ENCODE results near the gene SDC3. TPM values are rescaled to one million over a fixed set of nuclear protein-coding genes. Genes with fewer than 3 reads are reported as not detected.
A peak's percentile ranks its signal among the peaks of the same experiment; 100 is the strongest.
"Not testable (repeated sequence)": the region's sequence is repeated elsewhere in the genome, so short reads cannot be mapped to it uniquely, and the experiment has no call there.

SDC3 gene
- total and polyA plus RNA-seq, 9 donors, result 21.9 to 65.8 (median 43.7) TPM

- H3K27me3 ChIP-seq (ENCODE audit: control insufficient read depth, insufficient read depth, low read length); H3K9me3 ChIP-seq (replicated peaks; ENCODE audit: control insufficient read depth, low read depth, low read length); H3K4me3 ChIP-seq (ENCODE audit: low read length); H3K4me1 ChIP-seq (ENCODE audit: control insufficient read depth, insufficient read depth, low read length); DNase-seq; H3K27ac ChIP-seq (ENCODE audit: low read length): not testable (repeated sequence)
- no CpG with 5 or more reads among the region's 5 CpGs for WGBS (ENCODE audit: insufficient coverage)
- peaks cover 63% of the 10 kb centered on the region for H3K36me3 ChIP-seq (ENCODE audit: control insufficient read depth, insufficient read depth, low read length)
Observed at GRCh38 chr1:30948813-30949486, 40.4 kb upstream of the SDC3 start.

- Histone ChIP-seq H3K4me1 (ENCODE audit: control insufficient read depth, insufficient read depth, low read length) (no peaks in the 10 kb centered on the region), H3K27ac (ENCODE audit: low read length) (no peak overlapping the region), H3K36me3 (ENCODE audit: control insufficient read depth, insufficient read depth, low read length) (peaks cover 60% of the 10 kb centered on the region), H3K9me3 (replicated peaks; ENCODE audit: control insufficient read depth, low read depth, low read length) (no peaks in the 10 kb centered on the region), H3K4me3 (ENCODE audit: low read length) (no peak overlapping the region), H3K27me3 (ENCODE audit: control insufficient read depth, insufficient read depth, low read length) (no peaks in the 10 kb centered on the region)
- no peak for DNase-seq
- WGBS (ENCODE audit: insufficient coverage), result no CpG with 5 or more reads among the region's 3 CpGs
Observed at GRCh38 chr1:30948278-30948677, 39.7 kb upstream of the SDC3 start.

GRCh38 chr1:30947212-30947611 is 38.7 kb upstream of the SDC3 start:
- no peaks in the 10 kb centered on the region for H3K27me3 ChIP-seq (ENCODE audit: control insufficient read depth, insufficient read depth, low read length)
- no peak overlapping the region for H3K4me3 ChIP-seq (ENCODE audit: low read length)
- no peak for DNase-seq
- H3K36me3 ChIP-seq (ENCODE audit: control insufficient read depth, insufficient read depth, low read length), result peaks cover 59% of the 10 kb centered on the region
- H3K4me1 ChIP-seq (ENCODE audit: control insufficient read depth, insufficient read depth, low read length), result no peaks in the 10 kb centered on the region
- H3K27ac ChIP-seq (ENCODE audit: low read length), result no peak overlapping the region
- H3K9me3 ChIP-seq (replicated peaks; ENCODE audit: control insufficient read depth, low read depth, low read length), result no peaks in the 10 kb centered on the region

- peak; percentile 19 for DNase-seq
- Histone ChIP-seq H3K36me3 (ENCODE audit: control insufficient read depth, insufficient read depth, low read length) (peaks cover 56% of the 10 kb centered on the region), H3K27ac (ENCODE audit: low read length) (no peak overlapping the region), H3K4me1 (ENCODE audit: control insufficient read depth, insufficient read depth, low read length) (no peaks in the 10 kb centered on the region), H3K27me3 (ENCODE audit: control insufficient read depth, insufficient read depth, low read length) (no peaks in the 10 kb centered on the region), H3K4me3 (ENCODE audit: low read length) (no peak overlapping the region), H3K9me3 (replicated peaks; ENCODE audit: control insufficient read depth, low read depth, low read length) (no peaks in the 10 kb centered on the region)
- 100% methylated on average over 1 of the region's 7 CpGs for WGBS (ENCODE audit: insufficient coverage)
Observed at GRCh38 chr1:30942326-30942963, 33.9 kb upstream of the SDC3 start.

GRCh38 chr1:30940541-30940940 is 32.0 kb upstream of the SDC3 start:
- Histone ChIP-seq H3K36me3 (ENCODE audit: control insufficient read depth, insufficient read depth, low read length) (peaks cover 61% of the 10 kb centered on the region), H3K27ac (ENCODE audit: low read length) (no peak overlapping the region), H3K4me1 (ENCODE audit: control insufficient read depth, insufficient read depth, low read length) (no peaks in the 10 kb centered on the region), H3K9me3 (replicated peaks; ENCODE audit: control insufficient read depth, low read depth, low read length) (no peaks in the 10 kb centered on the region), H3K27me3 (ENCODE audit: control insufficient read depth, insufficient read depth, low read length) (no peaks in the 10 kb centered on the region), H3K4me3 (ENCODE audit: low read length) (no peak overlapping the region)
- no peak for DNase-seq

- Histone ChIP-seq H3K27ac (ENCODE audit: low read length) (no peak overlapping the region), H3K27me3 (ENCODE audit: control insufficient read depth, insufficient read depth, low read length) (no peaks in the 10 kb centered on the region), H3K9me3 (replicated peaks; ENCODE audit: control insufficient read depth, low read depth, low read length) (no peaks in the 10 kb centered on the region), H3K4me3 (ENCODE audit: low read length) (no peak overlapping the region), H3K36me3 (ENCODE audit: control insufficient read depth, insufficient read depth, low read length) (peaks cover 64% of the 10 kb centered on the region), H3K4me1 (ENCODE audit: control insufficient read depth, insufficient read depth, low read length) (no peaks in the 10 kb centered on the region)
- no peak for DNase-seq
- WGBS (ENCODE audit: insufficient coverage), result 98% methylated on average over 9 of the region's 20 CpGs
Observed at GRCh38 chr1:30936541-30937171, 28.1 kb upstream of the SDC3 start.

GRCh38 chr1:30935758-30936157 is 27.2 kb upstream of the SDC3 start:
- not testable (repeated sequence) for H3K4me1 ChIP-seq (ENCODE audit: control insufficient read depth, insufficient read depth, low read length); H3K9me3 ChIP-seq (replicated peaks; ENCODE audit: control insufficient read depth, low read depth, low read length); DNase-seq; H3K27me3 ChIP-seq (ENCODE audit: control insufficient read depth, insufficient read depth, low read length); H3K27ac ChIP-seq (ENCODE audit: low read length); H3K4me3 ChIP-seq (ENCODE audit: low read length)
- WGBS (ENCODE audit: insufficient coverage), result no CpG with 5 or more reads among the region's 4 CpGs
- peaks cover 66% of the 10 kb centered on the region for H3K36me3 ChIP-seq (ENCODE audit: control insufficient read depth, insufficient read depth, low read length)

GRCh38 chr1:30934613-30935012 is 26.1 kb upstream of the SDC3 start:
- Histone ChIP-seq H3K4me3 (ENCODE audit: low read length) (no peak overlapping the region), H3K36me3 (ENCODE audit: control insufficient read depth, insufficient read depth, low read length) (peaks cover 59% of the 10 kb centered on the region), H3K27me3 (ENCODE audit: control insufficient read depth, insufficient read depth, low read length) (no peaks in the 10 kb centered on the region), H3K27ac (ENCODE audit: low read length) (no peak overlapping the region), H3K4me1 (ENCODE audit: control insufficient read depth, insufficient read depth, low read length) (peaks cover 6% of the 10 kb centered on the region), H3K9me3 (replicated peaks; ENCODE audit: control insufficient read depth, low read depth, low read length) (no peaks in the 10 kb centered on the region)
- no peak for DNase-seq
- 83% methylated on average over 1 of the region's 3 CpGs for WGBS (ENCODE audit: insufficient coverage)

- no peaks in the 10 kb centered on the region for H3K27me3 ChIP-seq (ENCODE audit: control insufficient read depth, insufficient read depth, low read length)
- H3K9me3 ChIP-seq (replicated peaks; ENCODE audit: control insufficient read depth, low read depth, low read length), result no peaks in the 10 kb centered on the region
- peaks cover 8% of the 10 kb centered on the region for H3K4me1 ChIP-seq (ENCODE audit: control insufficient read depth, insufficient read depth, low read length)
- no peak for DNase-seq
- 87% methylated on average over 4 of the region's 4 CpGs for WGBS (ENCODE audit: insufficient coverage)
- H3K27ac ChIP-seq (ENCODE audit: low read length), result no peak overlapping the region
- no peak overlapping the region for H3K4me3 ChIP-seq (ENCODE audit: low read length)
- H3K36me3 ChIP-seq (ENCODE audit: control insufficient read depth, insufficient read depth, low read length), result peaks cover 52% of the 10 kb centered on the region
Observed at GRCh38 chr1:30933874-30934252, 25.3 kb upstream of the SDC3 start.

GRCh38 chr1:30930631-30931173 is 22.1 kb upstream of the SDC3 start:
- Histone ChIP-seq H3K4me3 (ENCODE audit: low read length) (no peak overlapping the region), H3K27me3 (ENCODE audit: control insufficient read depth, insufficient read depth, low read length) (no peaks in the 10 kb centered on the region), H3K9me3 (replicated peaks; ENCODE audit: control insufficient read depth, low read depth, low read length) (no peaks in the 10 kb centered on the region), H3K4me1 (ENCODE audit: control insufficient read depth, insufficient read depth, low read length) (peaks cover 8% of the 10 kb centered on the region), H3K27ac (ENCODE audit: low read length) (no peak overlapping the region), H3K36me3 (ENCODE audit: control insufficient read depth, insufficient read depth, low read length) (peaks cover 34% of the 10 kb centered on the region)
- no peak for DNase-seq
- WGBS (ENCODE audit: insufficient coverage), result 48% methylated on average over 6 of the region's 6 CpGs

Data from muscle of leg (tissue), 11 donors.